DMS153 treated with DMSO at 0.1 percent for 48 hours (cell line): Measurements from ENCODE around the gene APOD.

Source experiments
- DNase-seq: peaks from one replicate; lab custom pipeline; 2025; ENCODE audit not compliant: unreplicated experiment; lab: John Stamatoyannopoulos, UW

The APOD gene

GRCh38 chr3:195555110-195555509 lies 28.6 kb downstream of the APOD start:
- DNase-seq, result no peak

- no peak for DNase-seq
Measured at GRCh38 chr3:195554458-195554857, 29.3 kb downstream of the APOD start.

- DNase-seq, result no peak
Measured at GRCh38 chr3:195553268-195553667, 30.5 kb downstream of the APOD start.

GRCh38 chr3:195551381-195551978 lies 32.3 kb downstream of the APOD start:
- DNase-seq, result no peak

DNA sequence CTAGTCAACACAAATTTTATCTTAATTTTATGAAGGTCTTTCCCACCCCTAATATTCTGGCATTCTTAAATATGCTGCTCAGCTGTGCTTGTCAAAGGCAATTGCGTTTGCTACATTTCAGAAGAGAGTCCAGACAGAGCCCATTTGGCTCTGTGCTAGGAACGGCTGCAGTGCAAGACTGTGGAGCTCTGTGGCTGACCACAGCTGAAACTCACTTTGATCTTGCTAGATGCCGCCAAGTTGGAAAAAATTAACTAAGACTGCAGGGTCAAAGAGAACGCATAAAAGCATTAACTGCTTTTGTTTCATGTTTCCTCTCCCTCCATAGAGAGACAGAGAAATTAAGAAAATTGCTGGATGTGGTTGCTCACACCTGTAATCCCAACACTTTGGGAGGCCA lies 33.0 kb downstream of the APOD start:
- no peak for DNase-seq

- DNase-seq, result no peak
Measured at GRCh38 chr3:195549931-195550519, 33.7 kb downstream of the APOD start.

- DNase-seq, result no peak
Measured at GRCh38 chr3:195548987-195549386, 34.8 kb downstream of the APOD start.

DNA sequence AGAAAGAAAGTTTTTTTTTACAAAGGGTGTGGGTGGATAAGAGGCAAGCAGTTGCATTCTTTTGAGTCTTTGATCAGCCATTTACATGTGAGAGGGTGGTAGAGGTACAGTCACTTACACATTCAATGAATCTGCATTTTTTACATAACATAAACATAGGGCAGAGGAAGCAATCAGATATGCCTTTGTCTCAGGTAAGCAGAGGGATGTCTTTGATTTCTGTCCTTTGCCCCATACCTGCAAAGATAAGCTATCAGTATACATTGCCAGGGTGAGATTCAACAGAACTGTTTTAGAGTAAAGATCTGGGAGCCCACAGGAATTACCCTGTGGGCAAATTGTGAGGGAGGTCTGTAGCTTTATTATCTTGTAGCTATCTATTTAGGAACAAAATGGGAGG lies 35.2 kb downstream of the APOD start:
- DNase-seq, result no peak

GRCh38 chr3:195548006-195548405 lies 35.7 kb downstream of the APOD start:
- DNase-seq, result no peak

DNA sequence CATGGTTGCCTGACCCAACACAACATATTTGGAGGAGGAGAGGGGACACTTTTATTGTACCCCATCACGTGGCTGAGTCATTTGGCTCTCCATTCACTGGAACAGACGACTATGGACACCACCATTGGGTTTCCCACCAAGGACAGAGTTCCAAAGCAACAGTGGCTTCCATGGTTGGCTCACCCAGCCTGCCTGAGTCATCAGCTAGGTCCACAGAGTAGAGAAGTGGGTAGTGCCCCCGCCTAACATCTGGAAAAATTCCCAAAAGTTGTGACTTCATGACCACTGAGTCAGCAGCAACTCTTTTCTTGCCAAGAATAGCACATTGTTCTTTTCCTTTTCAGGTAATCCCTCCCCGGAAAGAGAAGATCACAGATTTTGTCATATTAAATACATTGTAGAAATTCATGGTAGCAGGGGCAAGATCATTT lies 37.6 kb downstream of the APOD start:
- DNase-seq, result no peak

- DNase-seq, result no peak
Measured at GRCh38 chr3:195544634-195545033, 39.1 kb downstream of the APOD start.

GRCh38 chr3:195544230-195544536 lies 39.6 kb downstream of the APOD start:
- DNase-seq, result no peak

- DNase-seq, result peak; percentile 69
Measured at GRCh38 chr3:195543500-195544229, 40.1 kb downstream of the APOD start.

- peak; percentile 86 for DNase-seq
Measured at GRCh38 chr3:195542698-195543499, 40.8 kb downstream of the APOD start, which contains the start of gene PPP1R2. Gene PPP1R2, minus strand, starts transcription at chr3:195543325. Its CDS starts 300 bp downstream, at chr3:195543025.

GRCh38 chr3:195542316-195542697 lies 41.4 kb downstream of the APOD start:
- no peak for DNase-seq

GRCh38 chr3:195540511-195540910 lies 43.2 kb downstream of the APOD start:
- DNase-seq, result no peak

- DNase-seq, result no peak
Measured at GRCh38 chr3:195540027-195540426, 43.7 kb downstream of the APOD start.

DNA sequence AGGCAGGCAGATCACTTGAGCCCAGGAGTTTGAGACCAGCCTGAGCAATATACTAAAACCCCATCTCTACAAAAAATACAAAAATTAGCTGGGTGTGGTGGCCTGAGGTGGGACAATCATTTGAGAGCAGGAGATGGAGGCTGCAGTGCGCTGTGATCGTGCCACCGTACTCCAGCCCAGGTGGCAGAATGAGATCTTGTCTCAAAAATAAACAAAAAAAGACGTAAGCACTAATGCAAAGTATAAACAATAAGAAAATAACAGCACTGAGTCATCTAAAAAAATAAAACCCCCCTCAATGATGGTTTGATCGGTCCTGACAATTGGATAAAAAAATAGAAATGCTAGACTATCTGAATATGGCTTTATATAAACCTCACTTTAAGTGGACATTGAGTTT lies 44.3 kb downstream of the APOD start:
- no peak for DNase-seq

- DNase-seq, result no peak
Measured at GRCh38 chr3:195537995-195538394, 45.7 kb downstream of the APOD start.

- no peak for DNase-seq
Measured at GRCh38 chr3:195535293-195535692, 48.4 kb downstream of the APOD start.

- DNase-seq, result no peak
Measured at GRCh38 chr3:195532834-195533233, 50.9 kb downstream of the APOD start.

DNA sequence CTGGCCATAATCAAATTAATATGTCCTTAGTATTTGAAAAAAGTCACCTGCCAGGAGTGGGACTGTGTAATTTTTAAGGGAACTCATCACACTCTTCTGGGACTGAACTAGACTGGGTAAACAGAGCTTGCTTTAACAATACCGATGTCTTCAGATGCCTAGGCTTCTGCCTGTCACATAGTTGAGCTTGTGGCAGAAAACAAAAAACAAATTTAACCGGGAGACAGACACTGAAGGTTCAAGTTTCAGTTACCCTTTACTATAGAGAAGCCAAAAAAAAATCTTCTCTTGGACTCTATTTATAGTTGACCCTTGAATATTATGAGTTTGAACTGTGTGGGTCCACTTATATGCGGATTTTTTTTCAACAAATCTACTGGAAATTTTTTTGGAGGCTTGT lies 51.4 kb downstream of the APOD start:
- no peak for DNase-seq
